ENCODE measurements around the gene MBNL3. TPM values are rescaled to one million over a fixed set of nuclear protein-coding genes. Genes with fewer than 3 reads are reported as not detected.

Gene MBNL3
- total RNA-seq, 2 donors from 2014 or later = 36.8 to 40.5 TPM

DNA sequence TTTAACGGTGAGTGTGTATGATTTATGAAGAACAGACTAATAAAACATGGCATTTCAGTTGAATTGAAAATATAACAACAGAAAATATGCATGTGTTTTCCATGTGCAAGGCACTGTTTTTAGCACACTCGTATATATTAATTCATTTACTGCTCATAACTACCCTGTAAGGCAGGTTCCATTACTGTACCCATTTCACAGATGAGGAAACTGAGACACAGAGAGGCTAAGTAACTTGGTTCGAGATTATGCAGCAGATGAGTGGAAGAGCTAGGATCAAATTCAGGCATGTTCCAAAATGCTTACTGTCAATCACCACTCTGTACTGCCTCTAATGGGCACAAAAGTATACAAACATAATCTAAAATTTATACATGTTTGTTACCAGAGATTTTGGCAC, 20.4 kb downstream of the MBNL3 start:
- Histone ChIP-seq H3K27ac (no peak overlapping the region), H3K4me1 (no peaks in the 10 kb centered on the region), H3K9ac (ENCODE audit: low read depth in 2 of 2, low read length in 2 of 2) (no peak overlapping the region), H3K4me3 (no peak overlapping the region), H3K36me3 (no peaks in the 10 kb centered on the region), H3K9me3 (no peaks in the 10 kb centered on the region), H3K27me3 (no peaks in the 10 kb centered on the region)
- DNase-seq = no peak
- TF ChIP-seq, protein P1, sequence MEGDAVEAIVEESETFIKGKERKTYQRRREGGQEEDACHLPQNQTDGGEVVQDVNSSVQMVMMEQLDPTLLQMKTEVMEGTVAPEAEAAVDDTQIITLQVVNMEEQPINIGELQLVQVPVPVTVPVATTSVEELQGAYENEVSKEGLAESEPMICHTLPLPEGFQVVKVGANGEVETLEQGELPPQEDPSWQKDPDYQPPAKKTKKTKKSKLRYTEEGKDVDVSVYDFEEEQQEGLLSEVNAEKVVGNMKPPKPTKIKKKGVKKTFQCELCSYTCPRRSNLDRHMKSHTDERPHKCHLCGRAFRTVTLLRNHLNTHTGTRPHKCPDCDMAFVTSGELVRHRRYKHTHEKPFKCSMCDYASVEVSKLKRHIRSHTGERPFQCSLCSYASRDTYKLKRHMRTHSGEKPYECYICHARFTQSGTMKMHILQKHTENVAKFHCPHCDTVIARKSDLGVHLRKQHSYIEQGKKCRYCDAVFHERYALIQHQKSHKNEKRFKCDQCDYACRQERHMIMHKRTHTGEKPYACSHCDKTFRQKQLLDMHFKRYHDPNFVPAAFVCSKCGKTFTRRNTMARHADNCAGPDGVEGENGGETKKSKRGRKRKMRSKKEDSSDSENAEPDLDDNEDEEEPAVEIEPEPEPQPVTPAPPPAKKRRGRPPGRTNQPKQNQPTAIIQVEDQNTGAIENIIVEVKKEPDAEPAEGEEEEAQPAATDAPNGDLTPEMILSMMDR (IDR thresholded peaks at IDR 0.05) = no peak
- intact Hi-C loops (cut with DNase I) = no loop called here

DNA sequence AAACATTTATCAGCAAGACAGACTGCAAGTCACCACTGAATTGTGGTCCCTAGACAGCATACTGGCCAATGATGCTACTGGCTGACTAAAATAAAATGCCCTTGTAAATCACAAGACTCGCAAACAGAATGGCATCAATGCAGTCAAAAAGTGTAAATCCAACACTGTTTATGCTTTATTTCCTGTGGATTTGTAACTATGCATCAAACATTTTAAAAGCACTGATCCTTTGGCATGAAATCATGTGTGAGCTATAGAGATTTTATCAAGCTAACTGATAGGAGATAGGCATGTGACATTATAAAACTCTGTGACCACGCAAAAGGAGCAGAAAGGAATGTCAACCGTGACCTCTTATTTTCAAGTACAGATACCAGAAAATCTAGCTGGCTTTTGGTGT, 20.8 kb downstream of the MBNL3 start:
- no peak overlapping the region for H3K27ac ChIP-seq
- no peak for DNase-seq
- intact Hi-C loops (cut with DNase I) = no loop called here

DNA sequence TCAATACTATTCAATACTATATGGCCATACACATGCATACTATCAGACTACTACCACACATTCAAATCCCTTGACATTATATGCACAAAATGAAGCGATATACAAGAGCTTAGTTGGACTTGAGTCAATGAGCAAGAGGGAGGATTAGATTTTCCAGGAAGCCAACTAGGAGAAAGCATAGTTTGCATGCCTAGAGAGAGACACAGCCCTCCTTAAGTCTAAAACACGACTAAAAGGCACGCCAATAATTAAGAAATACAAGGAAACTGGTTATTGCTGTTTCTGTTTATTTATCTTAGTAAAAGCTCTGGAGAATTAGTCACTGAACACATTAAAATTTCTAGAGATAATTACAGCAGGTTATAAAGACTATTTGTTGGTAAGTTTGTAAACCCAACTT, 21.8 kb downstream of the MBNL3 start:
- no peak for DNase-seq
- H3K9ac ChIP-seq (ENCODE audit: low read depth in 2 of 2, low read length in 2 of 2) = no peak overlapping the region
- TF ChIP-seq, protein P1 (IDR thresholded peaks at IDR 0.05) = no peak
- H3K9me3 ChIP-seq = no peaks in the 10 kb centered on the region
- H3K4me1 ChIP-seq = no peaks in the 10 kb centered on the region
- H3K4me3 ChIP-seq = no peak overlapping the region
- H3K36me3 ChIP-seq = no peaks in the 10 kb centered on the region
- H3K27me3 ChIP-seq = no peaks in the 10 kb centered on the region
- intact Hi-C loops (cut with DNase I) = no loop called here
- no peak overlapping the region for H3K27ac ChIP-seq

More for the DNA sequence above, 20.8 kb downstream of the MBNL3 start:
- Histone ChIP-seq H3K9ac (ENCODE audit: low read depth in 2 of 2, low read length in 2 of 2) (no peak overlapping the region), H3K9me3 (no peaks in the 10 kb centered on the region), H3K4me3 (no peak overlapping the region), H3K27me3 (no peaks in the 10 kb centered on the region), H3K4me1 (no peaks in the 10 kb centered on the region), H3K36me3 (no peaks in the 10 kb centered on the region)
- TF ChIP-seq, protein P1 (IDR thresholded peaks at IDR 0.05) = no peak

DNA sequence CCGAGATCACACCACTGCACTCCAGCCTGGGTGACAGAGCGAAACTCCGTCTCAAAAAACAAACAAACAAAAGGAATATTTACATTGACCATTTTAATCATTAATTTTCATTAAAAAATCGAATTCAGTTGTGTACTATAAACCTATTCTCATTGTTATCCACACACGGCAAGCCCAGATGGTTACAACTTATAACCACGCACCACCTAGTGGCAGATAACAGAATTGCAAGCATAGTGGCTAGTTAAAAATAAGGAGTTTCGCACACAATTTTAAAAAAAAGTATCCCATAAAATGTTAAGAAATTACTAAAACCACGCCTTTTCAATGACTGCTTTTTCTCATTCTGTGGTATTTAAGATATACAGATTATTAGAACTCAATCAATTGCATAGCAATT, 25.4 kb downstream of the MBNL3 start:
- no peaks in the 10 kb centered on the region for H3K4me1 ChIP-seq
- intact Hi-C loops (cut with DNase I) = no loop called here
- DNase-seq = peak; percentile 41
- H3K27ac ChIP-seq = no peak overlapping the region
- no peaks in the 10 kb centered on the region for H3K9me3 ChIP-seq
- H3K27me3 ChIP-seq = no peaks in the 10 kb centered on the region
- TF ChIP-seq, protein P1 (IDR thresholded peaks at IDR 0.05) = peak; percentile 50
- H3K36me3 ChIP-seq = no peaks in the 10 kb centered on the region
- H3K4me3 ChIP-seq = no peak overlapping the region
- no peak overlapping the region for H3K9ac ChIP-seq (ENCODE audit: low read depth in 2 of 2, low read length in 2 of 2)

DNA sequence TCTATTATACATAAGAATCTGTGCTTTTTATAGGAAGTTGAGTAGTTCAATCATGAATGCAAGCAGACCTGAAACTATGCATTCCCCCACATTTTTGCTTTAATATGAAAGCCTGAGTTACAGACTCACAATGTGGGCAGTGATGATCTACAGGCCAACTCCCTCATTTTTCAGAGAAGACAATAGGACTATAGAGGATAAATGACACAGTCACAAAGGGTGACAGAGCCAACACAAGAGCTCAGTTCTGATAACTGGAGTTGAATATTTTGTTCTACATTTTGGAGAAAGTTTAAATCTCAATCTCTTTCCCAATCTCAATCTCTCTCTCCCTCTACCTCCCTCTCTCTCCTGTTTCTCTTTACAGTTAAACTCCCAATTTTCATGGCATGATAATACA, 27.0 kb downstream of the MBNL3 start:
- TF ChIP-seq, protein P1 (IDR thresholded peaks at IDR 0.05) = no peak
- Histone ChIP-seq H3K4me1 (no peaks in the 10 kb centered on the region), H3K4me3 (no peak overlapping the region), H3K9me3 (no peaks in the 10 kb centered on the region), H3K9ac (ENCODE audit: low read depth in 2 of 2, low read length in 2 of 2) (no peak overlapping the region), H3K27ac (no peak overlapping the region), H3K27me3 (no peaks in the 10 kb centered on the region), H3K36me3 (no peaks in the 10 kb centered on the region)
- no peak for DNase-seq
- intact Hi-C loops (cut with DNase I) = no loop called here

Measured in colonic mucosa (tissue), 4 donors.